Measurements from ENCODE around the gene SPTBN5. TPM values are rescaled to one million over a fixed set of nuclear protein-coding genes. Genes with fewer than 3 reads are reported as not detected.

The SPTBN5 gene
- total and polyA plus RNA-seq, 10 of the 15 experiments (the other 5 are each of a cell fraction or from before 2014, with no cell fraction given) = under 0.01 to 0.18 (median 0.04) TPM; not detected in 4

GRCh38 chr15:41939986-41940385 lies 46.1 kb upstream of the SPTBN5 start (continued):
- TF ChIP-seq ZBTB33 (IDR thresholded peaks at IDR 0.05) = no peak

GRCh38 chr15:41937568-41937923 lies 43.7 kb upstream of the SPTBN5 start:
- intact Hi-C loops (cut with micrococcal nuclease; ENCODE audit: unreplicated experiment) (no loop called here), in situ Hi-C loops (cut with MboI) (no loop called here)
- Histone ChIP-seq H3K79me2 (ENCODE audit: control insufficient read depth, insufficient read depth, low read length) (peaks cover 21% of the 10 kb centered on the region), H3K4me3 (no peak overlapping the region), H3K27me3 (replicated peaks in 1 of 2; ENCODE audit: control insufficient read depth in 2 of 2, insufficient read depth in 2 of 2, low read length in 1 of 2) (no peaks in the 10 kb centered on the region), H3K27ac (ENCODE audit: control insufficient read depth, insufficient read depth) (peak overlapping the region; percentile 45), H3K9ac (ENCODE audit: control insufficient read depth, insufficient read depth, low read length) (no peak overlapping the region), H3K9me3 (replicated peaks; ENCODE audit: control insufficient read depth, insufficient read depth, low read length) (no peaks in the 10 kb centered on the region), H3K36me3 (ENCODE audit: control insufficient read depth in 2 of 2, insufficient read depth in 2 of 2, low read length in 1 of 2) (peaks cover 15 to 34% of the 10 kb centered on the region in 2 experiments), H4K20me1 (ENCODE audit: control insufficient read depth, insufficient read depth) (no peaks in the 10 kb centered on the region), H2AFZ (ENCODE audit: control insufficient read depth, low read depth, low read length) (no peak overlapping the region), H3K4me1 (ENCODE audit: control insufficient read depth, insufficient read depth, low read length) (peaks cover 31% of the 10 kb centered on the region), H3K4me2 (ENCODE audit: control insufficient read depth, insufficient read depth) (no peak overlapping the region)
- BruUV-seq (replicated peaks) = no TSS peak
- DNase-seq (ENCODE audit: low read depth, low spot score) (no peak), FAIRE-seq (no peak), ATAC-seq (no peak)
- 99% methylated on average over 4 of the region's 4 CpGs for WGBS (ENCODE audit: insufficient coverage, insufficient replicate concordance, low lambda C conversion rate, missing lambda C conversion rate)
- POLR2A ChIA-PET = interaction anchor here (1.9 kb wide), 1 partner anchor 9 kb away, joined by 4 read pairs; no protein-coding TSS in a partner anchor
- RAD21 ChIA-PET (ENCODE audit: unreplicated experiment) = interaction anchor here (0.7 to 2.4 kb wide), 3 partner anchors 15 to 35 kb away, joined by 4 to 7 read pairs (median 5); no protein-coding TSS in a partner anchor
- SMC1A ChIA-PET (ENCODE audit: uncharacterized antibody, unreplicated experiment) = interaction anchor here (1.4 to 12.1 kb wide), 5 partner anchors 11 to 33 kb away, joined by 3 to 179 read pairs (median 20); partner anchors contain the start of gene EHD4
- CTCF ChIA-PET = interaction anchor here (1.0 to 2.8 kb wide), 2 partner anchors 24 to 164 kb away, joined by 3 to 16 read pairs; partner anchors contain the start of gene MAPKBP1
- no peak for TF ChIP-seq ASH2L (IDR thresholded peaks at IDR 0.05; ENCODE audit: borderline replicate concordance, low read depth)
- no peak for TF ChIP-seq CUX1 (IDR thresholded peaks at IDR 0.05; ENCODE audit: insufficient replicate concordance, low read depth, low read length)
- no peak for TF ChIP-seq MTA3 (IDR thresholded peaks at IDR 0.05; ENCODE audit: borderline replicate concordance, low read length)
- TF ChIP-seq POLR2AphosphoS5 (IDR thresholded peaks at IDR 0.05; ENCODE audit: low read length) = no peak
- TF ChIP-seq EGR1 (IDR thresholded peaks at IDR 0.05; ENCODE audit: borderline replicate concordance in 1 of 2, low read depth in 2 of 2, low read length in 2 of 2) = no peak
- TF ChIP-seq SP1 (IDR thresholded peaks at IDR 0.05; ENCODE audit: low read depth, low read length) = no peak
- no peak for TF ChIP-seq ZBED1 (IDR thresholded peaks at IDR 0.05; ENCODE audit: borderline replicate concordance)
- TF ChIP-seq NR2C1 (IDR thresholded peaks at IDR 0.05) = no peak
- no peak for TF ChIP-seq ZBTB33 (IDR thresholded peaks at IDR 0.05)
- no peak for TF ChIP-seq EED (IDR thresholded peaks at IDR 0.05; ENCODE audit: low read depth)

All from GM12878 (cell line).